Esophagus muscularis mucosa (tissue), 4 donors: ENCODE results near the gene NDUFA12. TPM values are rescaled to one million over a fixed set of nuclear protein-coding genes. Genes with fewer than 3 reads are reported as not detected.

Experiments
- DNase-seq: peaks from one replicate; pipeline ENCODE4 v3.0.0-alpha.2; 2017; ENCODE audit errors: extremely low spot score
- H3K27ac ChIP-seq, 4 donors: fragments of 200-600 bp; sonication (generic); replicated peaks in 1 of 4; 1 replicate in 3 of 4; 2 replicates in 1 of 4; pipeline ENCODE4 v1.5.1; 2016 to 2019; ENCODE audit warnings: mild to moderate bottlenecking in 1 of 4
- H3K27me3 ChIP-seq, 4 donors: fragments of 200-600 bp; sonication (generic); one replicate each; pipeline versions ENCODE4 v1.5.1 to v1.6.0; 2016 to 2019
- H3K36me3 ChIP-seq, 4 donors: fragments of 200-600 bp; sonication (generic); one replicate each; pipeline ENCODE4 v1.5.1; 2016 to 2019
- H3K4me1 ChIP-seq, 4 donors: fragments of 200-600 bp; sonication (generic); one replicate each; pipeline ENCODE4 v1.5.1; 2016 to 2019
- H3K4me3 ChIP-seq, 4 donors: fragments of 200-600 bp; sonication (generic); 1 replicate in 2 of 4; 2 replicates in 2 of 4; pipeline ENCODE4 v1.5.1; 2016 to 2019; ENCODE audit warnings: mild to moderate bottlenecking in 4 of 4, moderate library complexity in 1 of 4
- H3K9me3 ChIP-seq, 4 donors: fragments of 200-600 bp; sonication (generic); 1 replicate in 3 of 4; 2 replicates in 1 of 4; pipeline ENCODE4 v1.5.1; 2016 to 2019
- CTCF ChIP-seq, 3 experiments: fragments of 200-600 bp in 2 of 3; fragments of 450-650 bp in 1 of 3; sonication (generic) in 2 of 3; IDR thresholded peaks; one replicate each; pipeline ENCODE4 v1.5.1; 2017 to 2019; ENCODE audit warnings: antibody characterized with exemption in 3 of 3, mild to moderate bottlenecking in 2 of 3, moderate library complexity in 1 of 3
- EP300 ChIP-seq: sonication (generic); formaldehyde crosslinking; IDR thresholded peaks from one replicate; pipeline ENCODE4 v1.6.1; 2017; ENCODE audit warnings: antibody characterized with exemption
- POLR2A ChIP-seq: fragments of 450-650 bp; IDR thresholded peaks from one replicate; pipeline ENCODE4 v1.6.1; 2017; ENCODE audit warnings: antibody characterized with exemption, moderate library complexity, mild to moderate bottlenecking, low read depth
- POLR2AphosphoS5 ChIP-seq, 2 donors: sonication (generic); formaldehyde crosslinking; IDR thresholded peaks; one replicate each; pipeline ENCODE4 v1.6.1; 2017; ENCODE audit warnings: antibody characterized with exemption in 2 of 2
- WGBS: methylation state at CpG from one replicate; pipeline ENCODE4 v1.1.5; 2018; 5-methylcytosine and 5-hydroxymethylcytosine counted together
- intact Hi-C: fragments of 100-400 bp; cut with DNase I; formaldehyde crosslinking; loops from one replicate; pipeline ENCODE4 v1.15.1; 2023
- total RNA-seq, 4 donors: library from RNA; depleted of rRNA; stranded (reverse); fragments of >200 nt; gene quantifications; one replicate each; pipeline versions ENCODE4 v1.1.0 to v1.2.1, GENCODE V29; 2016

The NDUFA12 gene
- total RNA-seq, 4 donors from 2014 or later: 72.3 to 154 (median 106) TPM

- WGBS: 94% methylated on average over 4 of the region's 4 CpGs
- TF ChIP-seq EP300: no peak
- no peak for TF ChIP-seq CTCF (IDR thresholded peaks at IDR 0.05)
- no peak for TF ChIP-seq POLR2AphosphoS5 (IDR thresholded peaks at IDR 0.05)
- no peak for TF ChIP-seq POLR2A
- no peak for DNase-seq
- H3K4me1 ChIP-seq: peaks cover 0 to 14% (median 0%) of the 10 kb centered on the region in 4 donors
- H3K9me3 ChIP-seq: no peaks in the 10 kb centered on the region
- no peaks in the 10 kb centered on the region for H3K27me3 ChIP-seq
- intact Hi-C loops: loop anchor here (5.0 to 10.0 kb wide), 2 partner anchors 95 to 433 kb away; no protein-coding TSS in a partner anchor
- H3K27ac ChIP-seq: no peak overlapping the region
- H3K36me3 ChIP-seq: peaks cover 0 to 4% (median 2%) of the 10 kb centered on the region in 4 donors
- no peak overlapping the region for H3K4me3 ChIP-seq
Observed at GRCh38 chr12:94979941-94980340, 23.6 kb downstream of the NDUFA12 start.

- intact Hi-C loops: loop anchor here (10.0 kb wide), 1 partner anchor 93 kb away; no protein-coding TSS in a partner anchor
Observed at GRCh38 chr12:94977766-94978468, 25.6 kb downstream of the NDUFA12 start.

GRCh38 chr12:94973221-94973620 lies 30.3 kb downstream of the NDUFA12 start:
- Histone ChIP-seq H3K4me3 (no peak overlapping the region), H3K9me3 (no peaks in the 10 kb centered on the region), H3K4me1 (peaks cover 0 to 5% (median 0%) of the 10 kb centered on the region in 4 donors), H3K36me3 (peaks cover 4 to 18% (median 10%) of the 10 kb centered on the region in 4 donors), H3K27me3 (no peaks in the 10 kb centered on the region), H3K27ac (no peak overlapping the region)
- no peak for DNase-seq
- TF ChIP-seq CTCF (IDR thresholded peaks at IDR 0.05) (no peak), EP300 (no peak), POLR2A (no peak), POLR2AphosphoS5 (IDR thresholded peaks at IDR 0.05) (no peak)
- 51% methylated on average over 5 of the region's 5 CpGs for WGBS
- intact Hi-C loops: loop anchor here (10.0 kb wide), 1 partner anchor 88 kb away; no protein-coding TSS in a partner anchor

More at GRCh38 chr12:94977766-94978468, 25.6 kb downstream of the NDUFA12 start:
- no peak overlapping the region for H3K27ac ChIP-seq
- no peaks in the 10 kb centered on the region for H3K36me3 ChIP-seq
- DNase-seq: no peak
- no peak for TF ChIP-seq POLR2A
- TF ChIP-seq EP300: no peak
- H3K9me3 ChIP-seq: no peaks in the 10 kb centered on the region
- 93% methylated on average over 4 of the region's 4 CpGs for WGBS
- H3K27me3 ChIP-seq: no peaks in the 10 kb centered on the region
- H3K4me1 ChIP-seq: peaks cover 0 to 14% (median 0%) of the 10 kb centered on the region in 4 donors
- H3K4me3 ChIP-seq: no peak overlapping the region

GRCh38 chr12:94972795-94973194 lies 30.7 kb downstream of the NDUFA12 start:
- H3K4me3 ChIP-seq: no peak overlapping the region
- H3K4me1 ChIP-seq: peaks cover 0 to under 1% (median 0%) of the 10 kb centered on the region in 4 donors
- no peaks in the 10 kb centered on the region for H3K9me3 ChIP-seq
- no peak overlapping the region for H3K27ac ChIP-seq
- no peak for DNase-seq
- no peaks in the 10 kb centered on the region for H3K27me3 ChIP-seq
- H3K36me3 ChIP-seq: peaks cover 4 to 18% (median 10%) of the 10 kb centered on the region in 4 donors
- WGBS: 91% methylated on average over 2 of the region's 2 CpGs
- intact Hi-C loops: loop anchor here (10.0 kb wide), 1 partner anchor 88 kb away; no protein-coding TSS in a partner anchor
- TF ChIP-seq POLR2AphosphoS5 (IDR thresholded peaks at IDR 0.05) (no peak), POLR2A (no peak), EP300 (no peak), CTCF (IDR thresholded peaks at IDR 0.05) (no peak)

GRCh38 chr12:94971923-94972322 lies 31.6 kb downstream of the NDUFA12 start:
- WGBS: 94% methylated on average over 2 of the region's 2 CpGs
- H3K4me1 ChIP-seq: no peaks in the 10 kb centered on the region
- no peak for TF ChIP-seq EP300
- no peak for TF ChIP-seq POLR2AphosphoS5 (IDR thresholded peaks at IDR 0.05)
- no peak for TF ChIP-seq POLR2A
- DNase-seq: no peak
- H3K36me3 ChIP-seq: peaks cover 4 to 18% (median 10%) of the 10 kb centered on the region in 4 donors
- H3K9me3 ChIP-seq: no peaks in the 10 kb centered on the region
- intact Hi-C loops: loop anchor here (10.0 kb wide), 1 partner anchor 87 kb away; no protein-coding TSS in a partner anchor
- H3K4me3 ChIP-seq: no peak overlapping the region
- H3K27me3 ChIP-seq: no peaks in the 10 kb centered on the region
- no peak overlapping the region for H3K27ac ChIP-seq
